SU-DHL-6 (cell line): ENCODE measurements around the gene HP1BP3.

Experiments used
- H2AFZ ChIP-seq: fragments of 200-600 bp; sonication (generic); 2 replicates; pipeline ENCODE4 v1.6.1; 2014; ENCODE audit warnings: low read depth, mild to moderate bottlenecking, moderate library complexity, mixed read lengths, antibody characterized with exemption, low read length; ENCODE audit not compliant: severe bottlenecking
- H3F3A ChIP-seq: fragments of 200-600 bp; shearing (Covaris generic); 2 replicates; pipeline ENCODE4 v1.6.0; 2016; ENCODE audit warnings: antibody characterized with exemption, mild to moderate bottlenecking; ENCODE audit not compliant: insufficient read depth
- H3K27ac ChIP-seq: fragments of 200-600 bp; sonication (generic); 2 replicates; pipeline ENCODE4 v1.5.1; 2016; ENCODE audit warnings: low read depth, mild to moderate bottlenecking, low read length, moderate library complexity, mixed read lengths
- H3K27me3 ChIP-seq: fragments of 200-600 bp; sonication (generic), shearing (Covaris generic); 2 replicates; pipeline ENCODE4 v1.6.0; 2014; ENCODE audit warnings: mild to moderate bottlenecking, low read length
- H3K36me3 ChIP-seq: fragments of 200-600 bp; sonication (generic); 2 replicates; pipeline ENCODE4 v1.6.1; 2014; ENCODE audit warnings: mild to moderate bottlenecking, low read length, mixed read lengths
- H3K4me2 ChIP-seq: fragments of 300-600, 200-600 bp; shearing (Covaris generic), sonication (generic); 2 replicates; pipeline ENCODE4 v1.6.0; 2014; ENCODE audit warnings: low read length, low read depth, mild to moderate bottlenecking; ENCODE audit not compliant: poor library complexity, severe bottlenecking
- H3K4me3 ChIP-seq: fragments of 200-600 bp; sonication (generic); 2 replicates; pipeline ENCODE4 v1.5.1; 2014; ENCODE audit warnings: antibody characterized with exemption, low read length, mild to moderate bottlenecking, mixed read lengths; ENCODE audit not compliant: insufficient read depth, poor library complexity, severe bottlenecking
- H3K79me2 ChIP-seq: fragments of 200-600 bp; sonication (generic); 2 replicates; pipeline ENCODE4 v1.6.1; 2014; ENCODE audit warnings: mild to moderate bottlenecking, low read length, moderate library complexity; ENCODE audit not compliant: insufficient read depth
- H3K9ac ChIP-seq: fragments of 200-600 bp; sonication (generic); 2 replicates; pipeline ENCODE4 v1.7.0; 2014; ENCODE audit warnings: mild to moderate bottlenecking, low read length
- H3K9me2 ChIP-seq: fragments of 200-600 bp; sonication (generic); replicated peaks from 2 replicates; pipeline ENCODE4 v1.6.1; 2014; ENCODE audit warnings: low read length; ENCODE audit not compliant: insufficient read depth
- H3K9me3 ChIP-seq: fragments of 200-600 bp; sonication (generic); 2 replicates; pipeline ENCODE4 v1.6.1; 2014; ENCODE audit warnings: low read length, mixed read lengths; ENCODE audit not compliant: insufficient read depth
- H4K20me1 ChIP-seq: fragments of 200-600 bp; sonication (generic); 2 replicates; pipeline ENCODE4 v1.6.1; 2014; ENCODE audit warnings: low read depth, mild to moderate bottlenecking, antibody characterized with exemption, low read length, moderate library complexity, mixed read lengths
- CTCF ChIP-seq: fragments of 200-600 bp; sonication (generic); IDR thresholded peaks from one replicate; pipeline ENCODE4 v1.5.1; 2017; ENCODE audit warnings: antibody characterized with exemption, mild to moderate bottlenecking, low read length, moderate library complexity; ENCODE audit not compliant: insufficient read depth, poor library complexity, severe bottlenecking
- EZH2phosphoT487 ChIP-seq: fragments of 200-600 bp; sonication (generic), shearing (Covaris generic); conservative IDR thresholded peaks from 2 replicates; pipeline ENCODE4 v1.6.1; 2018; ENCODE audit warnings: mild to moderate bottlenecking, antibody characterized with exemption, low read length, moderate library complexity, mixed read lengths

Gene HP1BP3

GRCh38 chr1:20739225-20739624 is 47.9 kb downstream of the HP1BP3 start:
- no peak overlapping the region for H2AFZ ChIP-seq
- no peak overlapping the region for H3K9ac ChIP-seq
- no peak overlapping the region for H3K4me2 ChIP-seq
- H3K27me3 ChIP-seq: no peaks in the 10 kb centered on the region
- H3F3A ChIP-seq: peaks cover 33% of the 10 kb centered on the region
- no peaks in the 10 kb centered on the region for H3K9me3 ChIP-seq
- H3K36me3 ChIP-seq: peaks cover 30% of the 10 kb centered on the region
- H4K20me1 ChIP-seq: peaks cover 3% of the 10 kb centered on the region; the same call in 1 of the 2 replicates
- no peak for TF ChIP-seq CTCF
- TF ChIP-seq EZH2phosphoT487: no peak
- H3K79me2 ChIP-seq: 0 out of 2 replicates have a peak, but pooled peaks cover 3% of the 10 kb centered on the region
- no peak overlapping the region for H3K27ac ChIP-seq
- no peak overlapping the region for H3K4me3 ChIP-seq
- H3K9me2 ChIP-seq: no peaks in the 10 kb centered on the region

- Histone ChIP-seq H3F3A (peaks cover 30% of the 10 kb centered on the region), H3K4me2 (no peak overlapping the region), H3K27me3 (no peaks in the 10 kb centered on the region), H3K9me2 (no peaks in the 10 kb centered on the region), H3K36me3 (peaks cover 2% of the 10 kb centered on the region; the same call in 1 of the 2 replicates), H2AFZ (no peak overlapping the region), H3K27ac (no peak overlapping the region), H3K9me3 (no peaks in the 10 kb centered on the region), H4K20me1 (no peaks in the 10 kb centered on the region), H3K79me2 (no peaks in the 10 kb centered on the region), H3K4me3 (no peak overlapping the region), H3K9ac (no peak overlapping the region)
- no peak for TF ChIP-seq CTCF
- no peak for TF ChIP-seq EZH2phosphoT487
These were observed 51.5 kb downstream of the HP1BP3 start for GRCh38 chr1:20735581-20736111.

- Histone ChIP-seq H3K9ac (peak overlapping the region; percentile 49; the same call in 1 of the 2 replicates), H3K4me3 (no peak overlapping the region), H3K9me2 (no peaks in the 10 kb centered on the region), H3K27me3 (no peaks in the 10 kb centered on the region), H3K4me2 (peak overlapping the region; percentile 70), H2AFZ (peak overlapping the region; percentile 69), H3F3A (peaks cover 21% of the 10 kb centered on the region), H3K79me2 (no peaks in the 10 kb centered on the region), H4K20me1 (no peaks in the 10 kb centered on the region), H3K36me3 (no peaks in the 10 kb centered on the region), H3K27ac (peak overlapping the region; percentile 38), H3K9me3 (no peaks in the 10 kb centered on the region)
- no peak for TF ChIP-seq EZH2phosphoT487
- no peak for TF ChIP-seq CTCF
These were observed 53.6 kb downstream of the HP1BP3 start for GRCh38 chr1:20733360-20733975.
